Naive thymus-derived CD4-positive, alpha-beta T cell (primary cell): ENCODE data around the gene GOT1. TPM values are rescaled to one million over a fixed set of nuclear protein-coding genes. Genes with fewer than 3 reads are reported as not detected.

ENCODE experiments used
- ATAC-seq: fragments of 150-1000 bp; cut with Tn5 transposase; 2 replicates; pipeline ENCODE4 v1.10.0; 2021; ENCODE audit warnings: mild to moderate bottlenecking, moderate library complexity
- CTCF ChIA-PET: fragments of 350-600 bp; sonication (Branson Sonifier 250); formaldehyde crosslinking; loops from one replicate; lab custom pipeline; 2021; ENCODE audit warnings: antibody characterized with exemption; lab: Charles Lee
- POLR2A ChIA-PET: fragments of 350-600 bp; sonication (Branson Sonifier 250); formaldehyde crosslinking; loops from one replicate; lab custom pipeline; 2021; ENCODE audit warnings: antibody characterized with exemption, inconsistent platforms; lab: Charles Lee
- DNase-seq, 9 donors: peaks; one replicate each; pipeline versions ENCODE4 v3.0.0 to v3.0.0-alpha.2; 2020 to 2022; ENCODE audit warnings: mixed read lengths in 1 of 9
- H3K27ac ChIP-seq: one replicate; pipeline ENCODE4 v1.7.0; 2013; ENCODE audit warnings: mild to moderate bottlenecking, low read depth, low read length, moderate library complexity
- H3K27me3 ChIP-seq, 2 donors: one replicate each; pipeline ENCODE4 v1.7.0; 2013; ENCODE audit warnings: low read length in 2 of 2, mild to moderate bottlenecking in 2 of 2, moderate library complexity in 2 of 2; ENCODE audit not compliant: control insufficient read depth in 2 of 2, insufficient read depth in 2 of 2
- H3K36me3 ChIP-seq, 3 experiments: 1 replicate in 2 of 3; 2 replicates in 1 of 3; pipeline ENCODE4 v1.7.0; 2013; ENCODE audit warnings: low read length in 3 of 3, mild to moderate bottlenecking in 3 of 3, moderate library complexity in 1 of 3; ENCODE audit not compliant: insufficient read depth in 3 of 3, control insufficient read depth in 2 of 3
- H3K4me1 ChIP-seq, 2 donors: one replicate each; pipeline ENCODE4 v1.7.0; 2013; ENCODE audit warnings: low read length in 2 of 2, mild to moderate bottlenecking in 2 of 2, moderate library complexity in 1 of 2; ENCODE audit not compliant: control insufficient read depth in 2 of 2, insufficient read depth in 2 of 2
- H3K4me3 ChIP-seq: 2 replicates; pipeline ENCODE4 v1.7.0; 2013; ENCODE audit warnings: mild to moderate bottlenecking, low read length
- H3K9me3 ChIP-seq, 3 experiments: 1 replicate in 2 of 3; 2 replicates in 1 of 3; pipeline ENCODE4 v1.7.0; 2013; ENCODE audit warnings: low read length in 3 of 3; ENCODE audit not compliant: control insufficient read depth in 2 of 3
- H3K27ac Mint-ChIP-seq, 9 donors: one replicate each; pipeline ENCODE4 v1.8.0; 2020 to 2022; ENCODE audit warnings: mixed read lengths in 9 of 9, mild to moderate bottlenecking in 8 of 9, moderate library complexity in 5 of 9, inconsistent platforms in 2 of 9
- H3K27me3 Mint-ChIP-seq, 5 donors: one replicate each; pipeline ENCODE4 v1.8.0; 2021 to 2022; ENCODE audit warnings: mixed read lengths in 5 of 5, mild to moderate bottlenecking in 1 of 5
- H3K36me3 Mint-ChIP-seq, 5 donors: one replicate each; pipeline ENCODE4 v1.8.0; 2020 to 2022; ENCODE audit warnings: mixed read lengths in 5 of 5, mild to moderate bottlenecking in 3 of 5, inconsistent platforms in 1 of 5
- H3K4me1 Mint-ChIP-seq, 7 donors: one replicate each; pipeline ENCODE4 v1.8.0; 2020 to 2022; ENCODE audit warnings: mixed read lengths in 7 of 7, mild to moderate bottlenecking in 3 of 7, inconsistent platforms in 1 of 7
- H3K4me3 Mint-ChIP-seq, 10 donors: one replicate each; pipeline ENCODE4 v1.8.0; 2020 to 2022; ENCODE audit warnings: mild to moderate bottlenecking in 10 of 10, mixed read lengths in 10 of 10, moderate library complexity in 6 of 10, inconsistent platforms in 2 of 10
- H3K9me3 Mint-ChIP-seq, 11 donors: one replicate each; pipeline ENCODE4 v1.8.0; 2020 to 2022; ENCODE audit warnings: mixed read lengths in 11 of 11, mild to moderate bottlenecking in 4 of 11, inconsistent platforms in 1 of 11, moderate library complexity in 1 of 11
- intact Hi-C, 2 donors: fragments of 100-400 bp; cut with micrococcal nuclease; formaldehyde crosslinking; loops; one replicate each; pipeline ENCODE4 v1.15.1; 2023
- polyA plus RNA-seq, 2 donors: library from polyadenylated mRNA; unstranded; fragments of 300-500 nt; fragmentation: Illumina TruSeq; gene quantifications; one replicate each; pipeline ENCODE4 v1.2.3, GENCODE V29; 2021
- total RNA-seq, 6 experiments: library from RNA in 5 of 6; stranded (reverse) in 5 of 6; gene quantifications; 1 replicate in 5 of 6; 2 replicates in 1 of 6; pipeline ENCODE4 v1.2.3 and lab custom pipeline; 2021 to 2026

Gene GOT1
- total RNA-seq (10 to 100 TPM in 3 of 5 experiments, 1 to 10 TPM in 2; 8.0 to 22.2 (median 10.2) TPM), polyA plus RNA-seq (10 to 100 TPM; 14.4 to 18.8 TPM), total RNA-seq (lab: John Stamatoyannopoulos, UW) (11.7 reads per million, percentile 39 among the genes with 10 or more reads in this experiment)

DNA sequence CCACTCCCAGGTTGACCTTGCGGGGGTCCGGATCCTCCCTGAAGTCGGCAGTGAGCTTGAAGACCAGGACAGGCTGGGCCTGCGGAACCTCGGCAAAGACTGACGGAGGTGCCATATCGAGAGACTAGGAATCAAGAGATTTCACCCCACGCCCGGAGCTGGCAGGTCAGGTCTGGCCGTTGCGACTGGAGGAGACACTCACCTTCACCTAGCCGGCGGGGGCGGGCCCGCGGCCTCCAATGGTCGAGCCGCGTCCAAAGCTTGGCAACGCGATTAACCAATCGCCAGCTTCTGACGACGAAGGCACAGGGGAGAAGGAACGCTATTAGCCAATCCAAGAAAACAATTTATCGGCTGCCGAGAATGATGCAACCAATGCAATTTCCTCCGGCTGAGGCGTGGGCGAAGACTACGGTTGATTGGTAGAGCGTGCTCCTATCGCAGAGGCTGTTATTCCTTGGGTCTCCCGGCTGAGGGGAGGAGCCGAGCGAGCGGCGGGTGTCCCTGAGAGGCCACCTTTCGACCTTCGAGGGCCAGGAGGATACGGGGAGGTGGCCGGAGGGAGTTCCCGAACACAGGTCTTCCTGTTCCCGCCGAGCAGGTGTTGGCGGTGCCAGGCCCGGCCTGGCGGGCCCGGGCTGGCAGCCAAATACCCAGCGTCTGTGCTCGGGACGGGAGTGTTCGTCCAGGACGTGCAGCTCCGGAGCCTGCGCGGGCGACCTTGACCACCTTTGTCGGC lies at the start of gene GOT1:
Gene GOT1, minus strand, starts transcription at position 174 of the 739 bp plus-strand sequence. Its CDS starts 59 bp downstream, at position 115.
- H3K9me3 Mint-ChIP-seq = peaks cover 0 to 5% (median 0%) of the 10 kb centered on the region in 11 donors
- peaks cover 0 to 7% (median 0%) of the 10 kb centered on the region in 5 donors for H3K36me3 Mint-ChIP-seq
- peak; percentile 97 for ATAC-seq
- peak within 1 kb of the TSS; percentile 90 for H3K27ac ChIP-seq
- CTCF ChIA-PET = interaction anchor here (0.8 kb wide), 1 partner anchor 280 kb away, joined by 3 read pairs; no protein-coding TSS in a partner anchor
- H3K4me1 Mint-ChIP-seq = peaks cover 19 to 53% (median 44%) of the 10 kb centered on the region in 7 donors
- intact Hi-C loops = loop anchor here (1.0 to 10.0 kb wide), 11 partner anchors 38 to 1296 kb away; partner anchors contain the start of genes COX15 (in 2 of the 2), CUTC (in 2 of the 2), ENTPD7 (in 2 of the 2) and HPS1 (in 2 of the 2)
- H3K27me3 ChIP-seq = no peaks in the 10 kb centered on the region
- peak within 1 kb of the TSS; percentile 94 to 100 (median 98) for H3K4me3 Mint-ChIP-seq
- no peaks in the 10 kb centered on the region for H3K27me3 Mint-ChIP-seq
- peaks cover 0 to 7% (median 0%) of the 10 kb centered on the region in 3 experiments for H3K36me3 ChIP-seq
- POLR2A ChIA-PET = interaction anchor here (0.9 to 1.5 kb wide), 4 partner anchors 10 to 302 kb away, joined by 3 to 10 read pairs (median 4); partner anchors contain the start of gene SLC25A28
- DNase-seq = peak; percentile 72 to 95 (median 94)
- H3K9me3 ChIP-seq = no peaks in the 10 kb centered on the region
- H3K4me3 ChIP-seq = peak within 1 kb of the TSS; percentile 81
- peaks cover 5 to 9% of the 10 kb centered on the region in 2 donors for H3K4me1 ChIP-seq
- H3K27ac Mint-ChIP-seq = peak within 1 kb of the TSS; percentile 88 to 97 (median 94)

DNA sequence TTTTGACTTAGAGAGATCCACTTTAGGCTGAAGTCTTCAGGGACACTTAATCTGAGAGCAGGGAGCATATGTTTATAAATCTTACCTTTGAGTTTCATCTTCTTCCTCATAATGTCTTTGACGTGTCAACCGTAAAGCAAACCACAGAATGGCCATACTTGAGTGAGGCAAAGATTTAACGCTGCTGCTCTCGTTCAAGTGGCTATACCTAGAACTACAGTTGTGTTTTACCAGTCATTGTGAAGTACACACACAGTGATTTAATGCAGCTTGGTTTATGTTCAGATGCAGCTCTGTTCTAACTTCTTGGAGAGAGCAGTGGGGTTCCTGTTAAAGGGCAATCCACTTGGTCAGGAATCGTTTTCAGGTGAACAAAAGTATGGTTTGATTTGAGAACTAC lies 39.9 kb upstream of the GOT1 start:
- Histone ChIP-seq H3K36me3 (no peaks in the 10 kb centered on the region), H3K4me1 (no peaks in the 10 kb centered on the region), H3K9me3 (no peaks in the 10 kb centered on the region), H3K4me3 (no peak overlapping the region), H3K27ac (no peak overlapping the region), H3K27me3 (no peaks in the 10 kb centered on the region)
- Mint-ChIP-seq H3K36me3 (no peaks in the 10 kb centered on the region), H3K27ac (no peak overlapping the region), H3K4me3 (no peak overlapping the region), H3K9me3 (no peaks in the 10 kb centered on the region), H3K4me1 (peaks cover 0 to 3% (median 0%) of the 10 kb centered on the region in 7 donors), H3K27me3 (peaks cover 17 to 47% (median 41%) of the 10 kb centered on the region in 5 donors)
- ChIA-PET POLR2A (no interaction called here), CTCF (no interaction called here)
- intact Hi-C loops = no loop called here
- DNase-seq (no peak), ATAC-seq (no peak)

DNA sequence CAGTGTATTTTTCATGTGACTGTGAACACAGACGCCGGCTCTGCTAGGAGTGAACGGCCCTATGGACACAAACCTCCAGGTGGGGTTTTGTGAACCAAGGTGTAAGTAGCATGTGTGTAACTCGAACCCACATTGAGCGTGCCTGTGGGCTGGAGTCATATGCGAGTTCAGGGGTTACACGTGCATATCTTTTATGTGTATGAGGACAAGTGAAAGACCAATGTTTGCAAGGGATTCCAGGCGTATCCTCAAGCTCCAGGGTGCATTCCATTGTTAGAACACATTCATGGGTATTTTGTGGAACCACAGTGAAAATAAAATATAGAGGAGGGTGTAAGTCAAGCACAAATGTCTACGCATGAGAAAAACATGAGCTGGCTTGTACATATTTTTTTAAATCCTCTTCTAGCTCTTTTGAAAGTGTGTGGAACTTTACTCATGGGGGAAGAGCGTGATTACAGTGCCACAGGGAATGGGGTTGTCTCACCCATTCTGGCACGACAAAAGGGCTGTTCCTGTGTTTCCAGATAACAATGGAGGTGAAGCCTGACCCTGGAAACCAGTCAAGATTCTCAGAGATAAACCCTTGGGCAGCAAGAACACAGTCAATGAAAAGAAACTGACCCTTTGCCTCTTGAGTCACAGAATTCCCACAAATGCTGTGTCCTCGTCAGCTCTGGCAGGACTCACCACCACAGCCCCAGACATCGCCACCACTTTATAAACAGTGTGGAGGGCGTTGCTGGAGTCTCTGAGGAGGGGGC lies 37.0 kb upstream of the GOT1 start:
- Histone ChIP-seq H3K4me1 (no peaks in the 10 kb centered on the region), H3K27ac (no peak overlapping the region), H3K27me3 (no peaks in the 10 kb centered on the region), H3K9me3 (no peaks in the 10 kb centered on the region), H3K4me3 (no peak overlapping the region), H3K36me3 (no peaks in the 10 kb centered on the region)
- POLR2A ChIA-PET = no interaction called here
- H3K9me3 Mint-ChIP-seq = no peaks in the 10 kb centered on the region
- H3K27ac Mint-ChIP-seq = no peak overlapping the region
- CTCF ChIA-PET = no interaction called here
- peaks cover 10 to 35% (median 31%) of the 10 kb centered on the region in 5 donors for H3K27me3 Mint-ChIP-seq
- H3K4me1 Mint-ChIP-seq = peaks cover 0 to 3% (median 0%) of the 10 kb centered on the region in 7 donors
- intact Hi-C loops = no loop called here
- H3K4me3 Mint-ChIP-seq = no peak overlapping the region
- ATAC-seq = no peak
- no peaks in the 10 kb centered on the region for H3K36me3 Mint-ChIP-seq
- no peak for DNase-seq

DNA sequence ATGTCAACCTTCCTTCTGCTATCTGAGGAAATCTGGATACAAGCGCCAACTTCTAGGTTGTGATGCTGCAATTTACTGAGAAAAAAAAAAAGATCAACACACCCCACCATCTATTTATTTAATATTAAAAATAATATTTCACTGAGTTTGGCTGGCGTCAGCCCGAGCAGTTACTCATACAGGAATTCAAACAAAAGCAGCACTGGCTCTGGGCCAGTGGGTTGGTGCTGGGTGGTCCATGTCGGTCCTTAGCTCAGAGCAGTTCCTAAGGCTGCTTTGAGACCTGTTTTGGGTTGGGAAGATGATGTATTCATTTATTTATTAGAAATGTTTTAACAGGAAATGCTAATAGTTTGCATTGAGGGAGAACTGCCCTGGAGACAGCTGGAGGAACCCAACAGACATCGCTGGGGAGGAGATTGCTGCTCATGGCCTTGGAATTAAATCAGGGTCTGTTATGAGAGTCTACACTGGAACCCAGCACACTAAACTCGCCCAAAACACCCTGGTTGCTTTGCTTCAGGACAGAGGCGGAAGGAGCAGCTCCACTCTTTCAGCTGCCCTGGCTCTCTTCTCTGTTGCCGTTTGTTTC lies 36.3 kb upstream of the GOT1 start:
- no peaks in the 10 kb centered on the region for H3K9me3 ChIP-seq
- peaks cover 14 to 36% (median 34%) of the 10 kb centered on the region in 5 donors for H3K27me3 Mint-ChIP-seq

DNA sequence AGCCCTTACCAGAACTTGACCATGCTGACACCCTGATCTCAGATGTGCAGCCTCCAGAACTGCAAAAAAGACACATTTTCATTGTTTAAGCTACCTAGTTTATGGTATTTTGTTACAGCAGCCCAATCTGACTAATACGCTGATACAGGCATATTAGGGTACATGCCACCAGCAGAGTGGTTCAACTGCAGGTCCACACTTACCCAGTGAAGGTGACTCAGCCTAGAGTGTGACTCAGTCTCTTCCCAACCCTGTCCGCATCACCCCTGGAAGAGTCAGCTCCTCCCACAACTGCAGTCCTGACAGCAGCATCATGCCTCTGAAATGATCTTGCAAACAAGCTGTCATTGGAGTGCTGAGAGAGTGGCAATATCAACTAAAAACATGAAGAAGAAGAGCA lies 30.8 kb upstream of the GOT1 start:
- peaks cover 0 to 4% (median 0%) of the 10 kb centered on the region in 5 donors for H3K36me3 Mint-ChIP-seq
- no peaks in the 10 kb centered on the region for H3K27me3 ChIP-seq
- ChIA-PET CTCF (no interaction called here), POLR2A (no interaction called here)
- peaks cover 13 to 36% (median 33%) of the 10 kb centered on the region in 5 donors for H3K27me3 Mint-ChIP-seq
- intact Hi-C loops = no loop called here
- no peak overlapping the region for H3K27ac ChIP-seq
- ATAC-seq = no peak
- no peak overlapping the region for H3K27ac Mint-ChIP-seq
- no peaks in the 10 kb centered on the region for H3K9me3 ChIP-seq
- H3K4me3 Mint-ChIP-seq = no peak overlapping the region
- peaks cover 0 to 2% (median 0%) of the 10 kb centered on the region in 11 donors for H3K9me3 Mint-ChIP-seq
- DNase-seq = no peak
- H3K36me3 ChIP-seq = no peaks in the 10 kb centered on the region
- no peaks in the 10 kb centered on the region for H3K4me1 ChIP-seq
- peaks cover 0 to 2% (median 0%) of the 10 kb centered on the region in 7 donors for H3K4me1 Mint-ChIP-seq
- no peak overlapping the region for H3K4me3 ChIP-seq

More for the DNA sequence above, 36.3 kb upstream of the GOT1 start:
- DNase-seq (no peak), ATAC-seq (no peak)
- ChIA-PET CTCF (no interaction called here), POLR2A (no interaction called here)
- H3K4me3 Mint-ChIP-seq = no peak overlapping the region
- Histone ChIP-seq H3K36me3 (no peaks in the 10 kb centered on the region), H3K27ac (no peak overlapping the region), H3K4me1 (no peaks in the 10 kb centered on the region), H3K4me3 (no peak overlapping the region), H3K27me3 (no peaks in the 10 kb centered on the region)
- H3K9me3 Mint-ChIP-seq = no peaks in the 10 kb centered on the region
- H3K27ac Mint-ChIP-seq = no peak overlapping the region
- intact Hi-C loops = no loop called here
- H3K36me3 Mint-ChIP-seq = no peaks in the 10 kb centered on the region
- peaks cover 0 to 3% (median 0%) of the 10 kb centered on the region in 7 donors for H3K4me1 Mint-ChIP-seq

DNA sequence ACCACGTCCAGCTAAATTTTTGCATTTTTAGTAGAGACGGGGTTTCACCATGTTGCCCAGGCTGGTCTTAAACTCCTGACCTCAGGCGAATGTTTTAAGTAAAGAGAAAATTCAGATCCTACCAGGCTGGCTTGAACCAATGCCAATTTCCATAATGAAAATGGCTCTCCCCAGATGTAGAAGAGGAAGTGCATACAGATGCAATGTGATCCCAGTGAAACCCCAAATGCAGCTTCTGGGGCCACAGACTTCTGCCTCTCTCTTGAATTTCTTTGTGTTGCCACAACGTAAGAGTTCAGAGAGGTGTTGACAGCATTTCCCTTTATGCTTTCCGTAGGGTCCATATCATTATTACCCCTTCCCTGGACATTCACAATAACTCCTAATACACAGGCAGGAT lies 29.6 kb upstream of the GOT1 start:
- peaks cover 0 to 2% (median 0%) of the 10 kb centered on the region in 7 donors for H3K4me1 Mint-ChIP-seq
- Histone ChIP-seq H3K27ac (no peak overlapping the region), H3K9me3 (no peaks in the 10 kb centered on the region), H3K36me3 (no peaks in the 10 kb centered on the region), H3K4me3 (no peak overlapping the region), H3K4me1 (no peaks in the 10 kb centered on the region), H3K27me3 (no peaks in the 10 kb centered on the region)
- peaks cover 13 to 42% (median 30%) of the 10 kb centered on the region in 5 donors for H3K27me3 Mint-ChIP-seq
- H3K9me3 Mint-ChIP-seq = peaks cover 0 to 2% (median 0%) of the 10 kb centered on the region in 11 donors
- ChIA-PET CTCF (no interaction called here), POLR2A (no interaction called here)
- no peak overlapping the region for H3K27ac Mint-ChIP-seq
- intact Hi-C loops = no loop called here
- H3K36me3 Mint-ChIP-seq = peaks cover 0 to 4% (median 0%) of the 10 kb centered on the region in 5 donors
- no peak overlapping the region for H3K4me3 Mint-ChIP-seq
- ATAC-seq (no peak), DNase-seq (no peak)
